Measurements from ENCODE around the gene PXDN.
"Not testable (repeated sequence)": the region's sequence is repeated elsewhere in the genome, so short reads cannot be mapped to it uniquely, and the experiment has no call there.

Gene PXDN

DNA sequence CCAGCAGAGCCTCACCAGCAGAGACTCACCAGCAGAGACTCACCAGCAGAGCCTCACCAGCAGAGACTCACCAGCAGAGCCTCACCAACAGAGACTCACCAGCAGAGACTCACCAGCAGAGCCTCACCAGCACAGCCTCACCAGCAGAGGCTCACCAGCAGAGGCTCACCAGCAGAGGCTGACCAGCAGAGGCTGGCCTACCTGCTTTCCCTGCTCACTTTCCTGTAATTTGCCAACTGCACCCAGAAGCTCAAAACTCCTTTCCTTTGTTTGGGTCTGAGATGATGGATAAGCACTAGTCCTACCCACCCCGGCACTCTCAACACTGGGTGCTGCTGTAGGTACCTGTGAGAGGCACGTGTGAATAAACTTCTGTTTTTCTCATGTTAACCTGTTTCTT, 36.4 kb upstream of the PXDN start:
- no peak overlapping the region for H3K4me3 Mint-ChIP-seq
- H3K36me3 Mint-ChIP-seq (ENCODE audit: low read depth): no peaks in the 10 kb centered on the region
- H3K27ac Mint-ChIP-seq: no peak overlapping the region
- no peaks in the 10 kb centered on the region for H3K27me3 Mint-ChIP-seq
- peaks cover 11% of the 10 kb centered on the region for H3K4me1 Mint-ChIP-seq (ENCODE audit: low read depth)
- no peaks in the 10 kb centered on the region for H3K9me3 Mint-ChIP-seq

GRCh38 chr2:1780054-1780453, 35.7 kb upstream of the PXDN start:
- H3K36me3 Mint-ChIP-seq (ENCODE audit: low read depth); H3K4me3 Mint-ChIP-seq; H3K27ac Mint-ChIP-seq; H3K27me3 Mint-ChIP-seq; H3K9me3 Mint-ChIP-seq: not testable (repeated sequence)
- peaks cover 11% of the 10 kb centered on the region for H3K4me1 Mint-ChIP-seq (ENCODE audit: low read depth)

GRCh38 chr2:1778566-1778965, 34.3 kb upstream of the PXDN start:
- H3K4me1 Mint-ChIP-seq (ENCODE audit: low read depth): peaks cover 11% of the 10 kb centered on the region
- no peak overlapping the region for H3K4me3 Mint-ChIP-seq
- no peak overlapping the region for H3K27ac Mint-ChIP-seq
- no peaks in the 10 kb centered on the region for H3K36me3 Mint-ChIP-seq (ENCODE audit: low read depth)
- no peaks in the 10 kb centered on the region for H3K9me3 Mint-ChIP-seq
- no peaks in the 10 kb centered on the region for H3K27me3 Mint-ChIP-seq

DNA sequence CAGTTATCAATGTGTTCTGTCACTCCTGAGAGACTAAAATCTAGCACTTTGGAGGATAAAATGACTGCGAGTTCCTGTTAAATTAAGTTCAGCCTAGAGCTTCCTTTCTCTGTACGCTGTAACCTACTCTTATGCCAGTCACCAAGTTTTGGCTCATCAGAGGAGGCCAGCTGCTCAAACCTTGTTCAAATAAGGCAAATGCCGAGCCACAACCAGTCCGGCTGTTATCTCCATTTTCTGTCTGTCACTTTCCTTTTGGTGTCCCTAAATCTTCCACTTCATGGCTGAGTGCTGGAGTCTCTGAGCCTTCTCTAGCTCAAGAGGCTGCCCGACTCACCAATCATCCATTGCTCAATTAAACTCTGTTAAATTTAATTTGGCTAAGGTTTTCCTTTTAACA, 33.5 kb upstream of the PXDN start:
- Mint-ChIP-seq H3K4me3 (no peak overlapping the region), H3K27ac (no peak overlapping the region), H3K4me1 (ENCODE audit: low read depth) (peaks cover 11% of the 10 kb centered on the region), H3K9me3 (no peaks in the 10 kb centered on the region), H3K27me3 (no peaks in the 10 kb centered on the region), H3K36me3 (ENCODE audit: low read depth) (no peaks in the 10 kb centered on the region)

DNA sequence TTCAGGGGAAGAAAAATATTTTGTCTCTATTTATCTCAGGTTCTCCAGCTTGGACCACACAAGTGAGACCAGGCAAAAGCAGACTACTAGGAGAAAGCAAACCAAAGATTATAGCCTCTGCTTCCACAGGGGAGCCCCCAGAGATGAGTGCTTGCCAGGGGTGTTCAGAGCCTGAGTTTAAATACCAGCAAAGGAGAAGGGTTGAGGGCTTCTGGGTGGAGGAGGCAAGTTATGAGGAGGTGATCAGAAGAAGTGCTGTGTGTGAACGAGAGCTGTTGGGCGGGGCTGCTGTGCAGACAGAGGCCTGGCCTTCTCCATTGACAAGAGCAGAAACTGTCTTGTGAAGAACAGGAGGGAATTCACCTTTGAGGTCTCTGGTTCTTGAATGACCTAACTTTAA, 32.8 kb upstream of the PXDN start:
- no peak overlapping the region for H3K4me3 Mint-ChIP-seq
- H3K27me3 Mint-ChIP-seq: no peaks in the 10 kb centered on the region
- no peaks in the 10 kb centered on the region for H3K36me3 Mint-ChIP-seq (ENCODE audit: low read depth)
- no peaks in the 10 kb centered on the region for H3K9me3 Mint-ChIP-seq
- no peak overlapping the region for H3K27ac Mint-ChIP-seq
- peaks cover 11% of the 10 kb centered on the region for H3K4me1 Mint-ChIP-seq (ENCODE audit: low read depth)

DNA sequence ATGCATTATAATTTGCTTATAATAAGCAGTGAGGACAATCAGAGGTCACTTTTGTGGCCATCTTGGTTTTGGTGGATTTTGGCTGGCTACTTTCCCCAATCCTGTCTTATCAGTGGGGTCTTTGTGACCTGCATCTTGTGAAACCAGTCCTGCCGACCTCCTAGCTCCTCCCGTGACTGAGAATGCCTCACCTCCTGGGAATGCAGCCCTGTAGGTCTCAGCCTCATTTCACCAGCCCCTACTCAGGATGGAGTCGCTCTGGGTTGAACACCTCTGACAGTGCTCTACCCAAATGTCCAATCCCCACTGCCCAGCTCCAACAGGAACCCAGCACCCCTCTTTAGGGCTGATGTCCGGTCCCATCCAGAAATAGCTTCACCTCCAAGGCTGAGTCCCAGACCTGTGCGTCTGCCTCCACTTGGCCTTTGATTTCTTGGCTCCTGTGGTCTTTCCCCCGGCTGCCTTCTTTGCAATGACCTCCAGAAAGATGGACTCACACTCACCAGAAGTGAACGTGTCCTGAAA, 31.3 kb upstream of the PXDN start:
- Mint-ChIP-seq H3K27me3 (no peaks in the 10 kb centered on the region), H3K4me1 (ENCODE audit: low read depth) (no peaks in the 10 kb centered on the region), H3K36me3 (ENCODE audit: low read depth) (no peaks in the 10 kb centered on the region), H3K27ac (no peak overlapping the region), H3K9me3 (no peaks in the 10 kb centered on the region), H3K4me3 (no peak overlapping the region)

GRCh38 chr2:1774929-1775328, 30.6 kb upstream of the PXDN start:
- no peaks in the 10 kb centered on the region for H3K27me3 Mint-ChIP-seq
- H3K4me3 Mint-ChIP-seq: no peak overlapping the region
- no peaks in the 10 kb centered on the region for H3K9me3 Mint-ChIP-seq
- peak overlapping the region; percentile 21 for H3K27ac Mint-ChIP-seq
- no peaks in the 10 kb centered on the region for H3K36me3 Mint-ChIP-seq (ENCODE audit: low read depth)
- H3K4me1 Mint-ChIP-seq (ENCODE audit: low read depth): no peaks in the 10 kb centered on the region

- Mint-ChIP-seq H3K9me3 (no peaks in the 10 kb centered on the region), H3K27ac (no peak overlapping the region), H3K36me3 (ENCODE audit: low read depth) (no peaks in the 10 kb centered on the region), H3K4me3 (no peak overlapping the region), H3K27me3 (peaks cover 3% of the 10 kb centered on the region), H3K4me1 (ENCODE audit: low read depth) (no peaks in the 10 kb centered on the region)
Observed at GRCh38 chr2:1773883-1774282, 29.6 kb upstream of the PXDN start.

- Mint-ChIP-seq H3K27ac (no peak overlapping the region), H3K9me3 (no peaks in the 10 kb centered on the region), H3K27me3 (peaks cover 3% of the 10 kb centered on the region), H3K4me1 (ENCODE audit: low read depth) (no peaks in the 10 kb centered on the region), H3K4me3 (no peak overlapping the region), H3K36me3 (ENCODE audit: low read depth) (no peaks in the 10 kb centered on the region)
Observed at GRCh38 chr2:1772471-1773267, 28.4 kb upstream of the PXDN start.

DNA sequence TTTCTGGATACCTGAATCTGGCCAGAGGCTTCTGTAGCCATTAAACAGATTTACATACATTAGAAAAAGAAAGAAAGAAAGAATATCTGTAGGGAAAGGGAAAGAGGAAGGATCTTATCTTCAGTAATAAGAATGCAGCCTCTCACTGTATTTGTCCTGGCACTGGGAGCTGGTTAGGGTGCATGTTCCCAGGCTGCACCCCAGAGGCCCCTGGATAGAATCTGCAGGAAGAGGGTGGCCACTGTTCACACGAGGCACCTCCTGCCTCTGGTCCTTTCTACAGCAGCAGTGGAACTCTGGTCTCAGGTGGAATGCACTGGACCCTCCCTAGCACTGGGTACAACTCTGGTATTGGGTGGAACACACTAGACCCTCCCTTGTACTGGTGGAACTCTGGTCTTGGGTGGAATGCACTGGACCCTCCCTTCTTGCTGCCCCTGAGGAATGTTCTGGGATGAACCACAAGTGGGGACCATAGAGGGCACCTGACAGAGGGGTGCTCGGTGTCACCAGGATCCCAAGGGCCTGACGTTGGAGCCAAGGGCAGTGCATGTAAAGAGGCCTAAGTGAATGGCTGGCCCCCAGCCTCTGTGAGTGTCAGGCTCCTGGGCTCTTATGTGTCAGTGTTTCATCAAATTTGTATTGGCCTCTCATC, 27.4 kb upstream of the PXDN start:
- Mint-ChIP-seq H3K4me3 (no peak overlapping the region), H3K36me3 (ENCODE audit: low read depth) (no peaks in the 10 kb centered on the region), H3K9me3 (no peaks in the 10 kb centered on the region), H3K4me1 (ENCODE audit: low read depth) (no peaks in the 10 kb centered on the region), H3K27me3 (peaks cover 3% of the 10 kb centered on the region), H3K27ac (no peak overlapping the region)

- H3K9me3 Mint-ChIP-seq: no peaks in the 10 kb centered on the region
- no peaks in the 10 kb centered on the region for H3K4me1 Mint-ChIP-seq (ENCODE audit: low read depth)
- no peak overlapping the region for H3K27ac Mint-ChIP-seq
- no peaks in the 10 kb centered on the region for H3K36me3 Mint-ChIP-seq (ENCODE audit: low read depth)
- H3K4me3 Mint-ChIP-seq: no peak overlapping the region
- H3K27me3 Mint-ChIP-seq: peaks cover 3% of the 10 kb centered on the region
Observed at GRCh38 chr2:1770566-1771380, 26.5 kb upstream of the PXDN start.

DNA sequence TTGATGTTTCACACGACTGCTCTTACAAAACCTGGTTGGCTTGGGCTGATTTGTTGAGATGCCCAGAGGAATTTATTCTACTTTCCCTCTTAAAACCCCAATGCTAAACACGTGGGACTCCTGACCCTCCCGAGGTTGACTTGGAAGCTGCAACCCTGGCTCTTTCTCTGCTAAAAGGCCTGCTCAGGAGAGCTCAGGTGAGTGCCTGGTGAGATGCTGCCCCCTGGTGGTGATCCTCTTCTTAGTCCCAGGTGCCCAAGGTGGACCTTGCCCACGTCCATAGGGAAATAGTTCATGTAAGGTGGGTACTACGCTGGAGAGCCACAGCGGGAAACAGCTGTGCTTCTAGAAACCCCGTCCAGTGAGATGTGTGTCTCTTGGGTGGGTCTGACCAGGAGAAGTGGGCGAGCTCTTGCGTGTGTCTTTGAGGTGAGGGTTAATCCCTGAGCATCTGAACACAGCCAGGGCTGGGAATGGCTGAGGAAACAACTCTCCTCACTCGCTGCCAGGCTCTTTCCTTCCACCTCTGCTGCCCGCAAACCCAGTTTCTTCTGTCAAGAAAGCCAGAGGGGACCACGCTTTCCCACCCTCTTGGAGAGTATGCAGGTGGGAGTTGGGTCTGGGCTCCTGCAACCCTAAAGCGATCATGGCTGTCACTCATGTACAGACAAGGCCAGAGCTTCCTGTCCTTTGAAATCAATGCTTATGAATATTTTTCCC, 25.5 kb upstream of the PXDN start:
- no peaks in the 10 kb centered on the region for H3K9me3 Mint-ChIP-seq
- no peak overlapping the region for H3K4me3 Mint-ChIP-seq
- no peaks in the 10 kb centered on the region for H3K36me3 Mint-ChIP-seq (ENCODE audit: low read depth)
- H3K4me1 Mint-ChIP-seq (ENCODE audit: low read depth): no peaks in the 10 kb centered on the region
- H3K27ac Mint-ChIP-seq: no peak overlapping the region
- peaks cover 3% of the 10 kb centered on the region for H3K27me3 Mint-ChIP-seq

DNA sequence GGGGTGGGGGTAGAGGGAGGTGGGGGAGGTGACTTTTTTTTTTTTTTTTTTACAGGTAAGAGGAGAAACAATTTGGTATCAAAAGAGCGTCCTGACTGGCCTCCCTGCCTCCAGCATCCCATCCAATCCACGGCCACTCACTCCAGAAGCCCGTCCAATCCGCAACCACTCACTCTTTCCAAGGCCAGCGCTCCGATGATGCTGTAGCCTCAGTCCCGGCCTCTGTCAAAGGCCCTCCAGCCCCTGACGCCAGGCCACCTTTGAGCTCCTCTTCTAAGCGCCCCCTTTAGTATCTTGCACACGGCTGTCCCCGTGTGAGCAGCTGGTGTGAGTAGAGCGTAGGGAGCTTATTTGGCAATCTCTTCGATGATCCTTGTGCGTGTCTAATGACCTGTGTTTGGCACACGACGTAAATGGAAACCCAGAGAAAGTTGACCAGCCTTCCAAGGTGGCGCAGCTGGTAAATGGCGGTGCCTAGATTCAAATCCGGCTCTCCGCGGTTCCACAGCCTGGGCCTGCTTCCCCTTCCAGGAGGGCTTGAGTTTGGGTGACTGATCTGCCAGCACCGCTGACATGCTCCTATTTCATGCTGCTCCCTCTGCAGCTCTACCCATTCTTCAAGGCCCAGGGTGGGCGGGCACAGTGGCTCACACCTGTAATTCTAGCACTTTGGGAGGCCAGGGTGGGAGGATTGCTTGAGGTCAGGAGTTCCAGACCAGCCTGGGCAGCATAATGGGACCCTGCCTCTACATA, 23.8 kb upstream of the PXDN start:
- Mint-ChIP-seq H3K36me3 (ENCODE audit: low read depth) (no peaks in the 10 kb centered on the region), H3K4me1 (ENCODE audit: low read depth) (no peaks in the 10 kb centered on the region), H3K27ac (no peak overlapping the region), H3K27me3 (peaks cover 3% of the 10 kb centered on the region), H3K9me3 (no peaks in the 10 kb centered on the region), H3K4me3 (no peak overlapping the region)
